Astrocyte (in vitro differentiated cells and primary cell): ENCODE measurements around the gene CDC16. TPM values are rescaled to one million over a fixed set of nuclear protein-coding genes. Genes with fewer than 3 reads are reported as not detected.

Experiments
- DNase-seq: peaks from one replicate; pipeline ENCODE4 v3.0.0-alpha.2; 2010; ENCODE audit warnings: low read depth
- FAIRE-seq: peaks from 2 replicates; lab custom pipeline; 2011; peaks lifted over from hg19 to GRCh38; lab: Jason Lieb, UNC
- H2AFZ ChIP-seq: 2 replicates; pipeline ENCODE4 v1.6.0; 2012; ENCODE audit warnings: low read depth, low read length, inconsistent platforms
- H3K27ac ChIP-seq: 2 replicates; pipeline ENCODE4 v1.5.1; 2011; ENCODE audit warnings: low read depth, low read length, inconsistent platforms
- H3K27me3 ChIP-seq: 2 replicates; pipeline ENCODE4 v1.6.0; 2011; ENCODE audit warnings: low read length, inconsistent platforms; ENCODE audit not compliant: insufficient read depth
- H3K36me3 ChIP-seq: 2 replicates; pipeline ENCODE4 v1.5.1; 2011; ENCODE audit warnings: low read length, inconsistent platforms; ENCODE audit not compliant: insufficient read depth
- H3K4me1 ChIP-seq: 2 replicates; pipeline ENCODE4 v1.5.1; 2011; ENCODE audit warnings: low read length, inconsistent platforms; ENCODE audit not compliant: insufficient read depth
- H3K4me2 ChIP-seq: 2 replicates; pipeline ENCODE4 v1.6.0; 2012; ENCODE audit warnings: low read length, inconsistent platforms
- H3K4me3 ChIP-seq: 2 replicates; pipeline ENCODE4 v1.5.1; 2011; ENCODE audit warnings: low read depth, mild to moderate bottlenecking, low read length, inconsistent platforms; ENCODE audit not compliant: insufficient read depth
- H3K79me2 ChIP-seq: 2 replicates; pipeline ENCODE4 v1.6.0; 2012; ENCODE audit warnings: mild to moderate bottlenecking, low read length, inconsistent platforms; ENCODE audit not compliant: insufficient read depth
- H3K9ac ChIP-seq: 2 replicates; pipeline ENCODE4 v1.6.0; 2012; ENCODE audit warnings: mild to moderate bottlenecking, low read length, inconsistent platforms
- H3K9me3 ChIP-seq: 2 replicates; pipeline ENCODE4 v1.5.1; 2012; ENCODE audit warnings: low read depth, mild to moderate bottlenecking, low read length, inconsistent platforms; ENCODE audit not compliant: insufficient read depth
- H4K20me1 ChIP-seq: 2 replicates; pipeline ENCODE4 v1.6.0; 2012; ENCODE audit warnings: low read length, inconsistent platforms; ENCODE audit not compliant: insufficient read depth
- H3K27ac Mint-ChIP-seq: one replicate; pipeline ENCODE4 v1.8.0; 2021; ENCODE audit warnings: mild to moderate bottlenecking, mixed read lengths; ENCODE audit not compliant: unreplicated experiment
- H3K27me3 Mint-ChIP-seq: one replicate; pipeline ENCODE4 v1.8.0; 2021; ENCODE audit warnings: low read depth, mixed read lengths; ENCODE audit not compliant: unreplicated experiment
- H3K36me3 Mint-ChIP-seq: one replicate; pipeline ENCODE4 v1.8.0; 2021; ENCODE audit warnings: low read depth, mixed read lengths; ENCODE audit not compliant: unreplicated experiment
- H3K4me1 Mint-ChIP-seq: one replicate; pipeline ENCODE4 v1.8.0; 2021; ENCODE audit warnings: low read depth, mixed read lengths; ENCODE audit not compliant: unreplicated experiment
- H3K4me3 Mint-ChIP-seq: one replicate; pipeline ENCODE4 v1.8.0; 2021; ENCODE audit warnings: mild to moderate bottlenecking, moderate library complexity, mixed read lengths; ENCODE audit not compliant: unreplicated experiment
- H3K9me3 Mint-ChIP-seq: one replicate; pipeline ENCODE4 v1.8.0; 2021; ENCODE audit warnings: mild to moderate bottlenecking, mixed read lengths; ENCODE audit not compliant: unreplicated experiment
- EZH2 ChIP-seq: IDR thresholded peaks from 2 replicates; pipeline ENCODE4 v1.6.1; 2012; ENCODE audit warnings: mild to moderate bottlenecking, low read length, inconsistent platforms; ENCODE audit not compliant: insufficient read depth
- total RNA-seq: library from RNA; stranded (reverse); gene quantifications from 2 replicates; pipeline ENCODE4 v1.2.1, GENCODE V29; 2021
- TF ChIP-seq, protein P1 (sequence below): IDR thresholded peaks from 2 replicates; pipeline ENCODE4 v1.5.1; 2011; ENCODE audit warnings: low read depth, mild to moderate bottlenecking, inconsistent platforms, low read length, moderate library complexity; ENCODE audit not compliant: insufficient read depth

Gene CDC16
- total RNA-seq, 1 donor from 2014 or later: 77.0 TPM

DNA sequence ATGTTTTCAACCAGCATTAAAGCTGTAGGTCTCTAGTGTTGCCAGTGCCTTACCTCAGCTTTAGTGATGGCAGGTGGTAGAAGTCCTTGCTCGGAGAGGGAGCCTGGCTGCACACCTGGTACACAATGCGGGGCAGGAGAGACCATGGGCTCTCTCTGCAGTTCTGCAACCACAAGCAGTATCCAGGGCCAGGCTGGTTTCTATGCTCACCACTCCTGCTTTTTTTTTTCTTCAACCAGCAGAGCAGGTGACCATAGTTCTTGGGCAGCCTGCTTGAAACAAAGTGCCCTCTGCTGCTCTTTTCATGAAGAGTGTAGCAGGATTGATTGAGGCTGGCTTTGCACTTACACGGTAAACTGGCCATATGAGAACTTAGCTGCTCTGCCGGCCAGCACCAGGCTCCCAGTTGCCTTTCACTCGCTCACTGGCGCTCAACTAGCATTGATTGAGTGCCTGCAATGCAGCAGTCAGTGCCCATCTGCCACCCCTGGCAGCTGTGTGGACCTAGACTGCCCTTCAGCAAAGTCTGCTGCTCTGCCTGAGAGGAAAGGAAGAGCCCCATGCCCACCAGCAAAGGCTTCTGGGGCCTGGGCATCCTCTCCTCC is 75.2 kb downstream of the CDC16 start:
- peaks cover 7% of the 10 kb centered on the region for H3K4me1 Mint-ChIP-seq

DNA sequence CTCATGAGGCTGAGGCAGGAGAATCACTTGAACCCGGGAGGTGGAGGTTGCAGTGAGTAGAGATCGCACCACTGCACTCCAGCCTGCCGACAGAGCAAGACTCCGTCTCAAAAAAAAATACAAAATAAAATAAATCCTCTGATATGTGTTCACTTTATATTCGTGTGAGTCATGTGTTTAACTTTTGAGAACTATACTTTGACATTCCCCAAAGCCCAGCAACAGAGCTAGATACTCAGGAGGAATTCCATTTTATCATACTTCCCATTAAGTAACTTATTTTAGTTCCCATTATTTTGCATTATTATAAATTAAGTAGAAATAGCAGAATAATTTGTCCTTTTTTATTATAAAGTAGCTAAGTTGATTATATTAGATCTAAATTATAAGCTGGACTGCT is 76.3 kb downstream of the CDC16 start:
- TF ChIP-seq, protein P1, sequence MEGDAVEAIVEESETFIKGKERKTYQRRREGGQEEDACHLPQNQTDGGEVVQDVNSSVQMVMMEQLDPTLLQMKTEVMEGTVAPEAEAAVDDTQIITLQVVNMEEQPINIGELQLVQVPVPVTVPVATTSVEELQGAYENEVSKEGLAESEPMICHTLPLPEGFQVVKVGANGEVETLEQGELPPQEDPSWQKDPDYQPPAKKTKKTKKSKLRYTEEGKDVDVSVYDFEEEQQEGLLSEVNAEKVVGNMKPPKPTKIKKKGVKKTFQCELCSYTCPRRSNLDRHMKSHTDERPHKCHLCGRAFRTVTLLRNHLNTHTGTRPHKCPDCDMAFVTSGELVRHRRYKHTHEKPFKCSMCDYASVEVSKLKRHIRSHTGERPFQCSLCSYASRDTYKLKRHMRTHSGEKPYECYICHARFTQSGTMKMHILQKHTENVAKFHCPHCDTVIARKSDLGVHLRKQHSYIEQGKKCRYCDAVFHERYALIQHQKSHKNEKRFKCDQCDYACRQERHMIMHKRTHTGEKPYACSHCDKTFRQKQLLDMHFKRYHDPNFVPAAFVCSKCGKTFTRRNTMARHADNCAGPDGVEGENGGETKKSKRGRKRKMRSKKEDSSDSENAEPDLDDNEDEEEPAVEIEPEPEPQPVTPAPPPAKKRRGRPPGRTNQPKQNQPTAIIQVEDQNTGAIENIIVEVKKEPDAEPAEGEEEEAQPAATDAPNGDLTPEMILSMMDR: no peak
- TF ChIP-seq EZH2: no peak
- Histone ChIP-seq H3K27ac (no peak overlapping the region), H3K27me3 (no peaks in the 10 kb centered on the region), H3K9ac (no peak overlapping the region), H3K79me2 (peaks cover 15% of the 10 kb centered on the region), H3K4me2 (no peak overlapping the region), H4K20me1 (peaks cover 14% of the 10 kb centered on the region), H3K36me3 (peaks cover 9% of the 10 kb centered on the region), H3K4me3 (no peak overlapping the region), H2AFZ (no peak overlapping the region), H3K4me1 (peaks cover 13% of the 10 kb centered on the region), H3K9me3 (no peaks in the 10 kb centered on the region)
- H3K4me1 Mint-ChIP-seq: peaks cover 14% of the 10 kb centered on the region
- FAIRE-seq (no peak), DNase-seq (no peak)
- H3K9me3 Mint-ChIP-seq: no peaks in the 10 kb centered on the region
- peaks cover 12% of the 10 kb centered on the region for H3K36me3 Mint-ChIP-seq
- H3K27me3 Mint-ChIP-seq: no peaks in the 10 kb centered on the region
- H3K4me3 Mint-ChIP-seq: no peak overlapping the region
- no peak overlapping the region for H3K27ac Mint-ChIP-seq

More for the DNA sequence above, 75.2 kb downstream of the CDC16 start:
- no peak overlapping the region for H3K27ac Mint-ChIP-seq
- peaks cover 5% of the 10 kb centered on the region for H3K79me2 ChIP-seq
- no peak overlapping the region for H3K4me3 ChIP-seq
- no peaks in the 10 kb centered on the region for H3K9me3 ChIP-seq
- H3K36me3 ChIP-seq: peaks cover 10% of the 10 kb centered on the region
- H4K20me1 ChIP-seq: peaks cover 4% of the 10 kb centered on the region
- no peaks in the 10 kb centered on the region for H3K27me3 Mint-ChIP-seq
- no peak for TF ChIP-seq EZH2
- TF ChIP-seq, protein P1: no peak
- no peak overlapping the region for H3K9ac ChIP-seq
- H3K27me3 ChIP-seq: no peaks in the 10 kb centered on the region
- peaks cover 14% of the 10 kb centered on the region for H3K36me3 Mint-ChIP-seq
- no peaks in the 10 kb centered on the region for H3K9me3 Mint-ChIP-seq
- H3K27ac ChIP-seq: no peak overlapping the region
- FAIRE-seq: no peak
- peaks cover 6% of the 10 kb centered on the region for H3K4me1 ChIP-seq
- no peak overlapping the region for H3K4me2 ChIP-seq
- no peak overlapping the region for H3K4me3 Mint-ChIP-seq
- no peak overlapping the region for H2AFZ ChIP-seq
- no peak for DNase-seq

DNA sequence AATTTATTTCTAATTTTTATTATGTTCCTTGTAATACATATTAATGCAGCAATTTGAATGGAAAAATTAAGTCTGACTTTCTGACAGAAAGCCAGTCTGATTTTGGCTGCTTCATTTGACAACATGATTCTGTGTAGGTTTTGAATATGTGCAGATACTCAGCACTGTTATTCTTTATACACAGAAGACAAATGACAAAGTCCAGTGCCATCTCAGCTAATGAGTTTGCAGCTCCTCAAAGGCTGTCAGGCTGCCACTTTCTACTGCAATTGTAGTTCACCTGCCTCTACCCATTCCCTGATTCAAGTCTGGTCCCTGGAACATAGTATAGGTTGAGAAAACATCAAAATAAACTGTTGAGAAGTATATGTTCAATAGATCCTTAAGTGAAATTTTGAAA is 76.7 kb downstream of the CDC16 start:
- H2AFZ ChIP-seq: no peak overlapping the region
- H3K27ac ChIP-seq: no peak overlapping the region
- TF ChIP-seq EZH2: no peak
- TF ChIP-seq, protein P1: no peak
- FAIRE-seq (no peak), DNase-seq (no peak)
- peaks cover 16% of the 10 kb centered on the region for H4K20me1 ChIP-seq
- peaks cover 10% of the 10 kb centered on the region for H3K36me3 Mint-ChIP-seq
- no peaks in the 10 kb centered on the region for H3K9me3 Mint-ChIP-seq
- H3K4me3 Mint-ChIP-seq: no peak overlapping the region
- H3K27me3 Mint-ChIP-seq: no peaks in the 10 kb centered on the region
- no peak overlapping the region for H3K9ac ChIP-seq
- peaks cover 13% of the 10 kb centered on the region for H3K4me1 ChIP-seq
- peaks cover 20% of the 10 kb centered on the region for H3K79me2 ChIP-seq
- no peak overlapping the region for H3K27ac Mint-ChIP-seq
- no peaks in the 10 kb centered on the region for H3K9me3 ChIP-seq
- H3K27me3 ChIP-seq: no peaks in the 10 kb centered on the region
- peaks cover 14% of the 10 kb centered on the region for H3K4me1 Mint-ChIP-seq
- peaks cover 8% of the 10 kb centered on the region for H3K36me3 ChIP-seq
- H3K4me3 ChIP-seq: no peak overlapping the region
- H3K4me2 ChIP-seq: no peak overlapping the region
